Karpas-422 (cell line): ENCODE data around the gene OR2D2. TPM values are rescaled to one million over a fixed set of nuclear protein-coding genes. Genes with fewer than 3 reads are reported as not detected.
A peak's percentile ranks its signal among the peaks of the same experiment; 100 is the strongest.
"Not testable (repeated sequence)": the region's sequence is repeated elsewhere in the genome, so short reads cannot be mapped to it uniquely, and the experiment has no call there.

Experiments
- DNase-seq: peaks from one replicate; pipeline ENCODE4 v3.0.0-alpha.2; 2015
- H2AFZ ChIP-seq: fragments of 200-600 bp; sonication (generic); 2 replicates; pipeline ENCODE4 v1.6.1; 2014; ENCODE audit warnings: antibody characterized with exemption, low read length, mixed read lengths
- H3K27ac ChIP-seq: fragments of 200-600 bp; sonication (generic); 2 replicates; pipeline ENCODE4 v1.5.1; 2014; ENCODE audit warnings: mild to moderate bottlenecking, low read length, moderate library complexity
- H3K27me3 ChIP-seq: fragments of 200-600 bp; sonication (generic); 2 replicates; pipeline ENCODE4 v1.6.1; 2014; ENCODE audit warnings: low read length, mixed read lengths
- H3K36me3 ChIP-seq: fragments of 200-600 bp; sonication (generic); 2 replicates; pipeline ENCODE4 v1.6.1; 2014; ENCODE audit warnings: low read length, mixed read lengths; ENCODE audit not compliant: insufficient read depth
- H3K4me1 ChIP-seq: fragments of 200-600 bp; sonication (generic); 2 replicates; pipeline ENCODE4 v1.6.1; 2014; ENCODE audit warnings: mild to moderate bottlenecking, low read length, mixed read lengths
- H3K4me2 ChIP-seq: fragments of 200-600 bp; sonication (generic); 2 replicates; pipeline ENCODE4 v1.6.1; 2014; ENCODE audit warnings: low read length, low read depth, mild to moderate bottlenecking; ENCODE audit not compliant: poor library complexity, severe bottlenecking
- H3K4me3 ChIP-seq: fragments of 200-600 bp; sonication (generic); 2 replicates; pipeline ENCODE4 v1.5.1; 2014; ENCODE audit warnings: mild to moderate bottlenecking, antibody characterized with exemption, low read length, mixed read lengths
- H3K79me2 ChIP-seq: fragments of 200-600 bp; sonication (generic); 2 replicates; pipeline ENCODE4 v1.6.1; 2014; ENCODE audit warnings: mild to moderate bottlenecking, low read length, mixed read lengths
- H3K9ac ChIP-seq: fragments of 200-600 bp; sonication (generic); 2 replicates; pipeline ENCODE4 v1.6.0; 2014; ENCODE audit warnings: low read length
- H3K9me2 ChIP-seq: fragments of 200-600 bp; sonication (generic), shearing (Covaris generic); replicated peaks from 2 replicates; pipeline ENCODE4 v1.6.0; 2014; ENCODE audit warnings: mild to moderate bottlenecking, low read length, moderate library complexity; ENCODE audit not compliant: insufficient read depth
- H3K9me3 ChIP-seq: fragments of 300-700, 200-600 bp; sonication (generic); 2 replicates; pipeline ENCODE4 v1.6.1; 2014; ENCODE audit warnings: low read length, mixed read lengths
- H4K20me1 ChIP-seq: fragments of 200-600 bp; sonication (generic); 2 replicates; pipeline ENCODE4 v1.6.1; 2014; ENCODE audit warnings: mild to moderate bottlenecking, antibody characterized with exemption, low read length, low read depth; ENCODE audit not compliant: insufficient read depth
- total RNA-seq: library from RNA; depleted of rRNA; stranded (reverse); fragments of >200 nt; shearing (Covaris generic); gene quantifications from 2 replicates; pipeline ENCODE4 v1.2.3, GENCODE V29; 2014; ENCODE audit warnings: low replicate concordance

The OR2D2 gene
- total RNA-seq, 1 experiment from 2014 or later = 0.71 TPM

- Histone ChIP-seq H2AFZ (peak overlapping the region; percentile 98; the same call in 1 of the 2 replicates), H3K4me1 (peaks cover 25% of the 10 kb centered on the region), H3K9ac (peak overlapping the region; percentile 86), H3K9me3 (no peaks in the 10 kb centered on the region), H3K9me2 (no peaks in the 10 kb centered on the region), H3K4me2 (peak overlapping the region; percentile 80), H3K36me3 (peaks cover 14% of the 10 kb centered on the region), H4K20me1 (no peaks in the 10 kb centered on the region), H3K27ac (no peak overlapping the region), H3K27me3 (no peaks in the 10 kb centered on the region), H3K4me3 (peak overlapping the region; percentile 87), H3K79me2 (peaks cover 20% of the 10 kb centered on the region)
- DNase-seq = peak; percentile 39
These were observed 33.4 kb upstream of the OR2D2 start for GRCh38 chr11:6925636-6926207.

GRCh38 chr11:6925007-6925577 lies 32.8 kb upstream of the OR2D2 start:
- H3K9ac ChIP-seq = no peak overlapping the region
- no peak overlapping the region for H3K4me3 ChIP-seq

GRCh38 chr11:6920702-6921101 lies 28.4 kb upstream of the OR2D2 start, which contains the start of gene OR2D3:
TSS of gene OR2D3 (plus strand) at chr11:6921002. CDS start at chr11:6921002, 0 bp downstream.
- DNase-seq = no peak
- Histone ChIP-seq H3K27me3 (no peaks in the 10 kb centered on the region), H4K20me1 (no peaks in the 10 kb centered on the region), H3K79me2 (no peaks in the 10 kb centered on the region), H3K9me2 (no peaks in the 10 kb centered on the region), H3K4me1 (peaks cover 3% of the 10 kb centered on the region), H3K4me2 (no peak within 1 kb of the TSS), H3K4me3 (no peak within 1 kb of the TSS), H3K9me3 (no peaks in the 10 kb centered on the region), H3K36me3 (no peaks in the 10 kb centered on the region), H3K9ac (no peak within 1 kb of the TSS), H2AFZ (no peak within 1 kb of the TSS), H3K27ac (no peak within 1 kb of the TSS)

More at GRCh38 chr11:6925007-6925577, 32.8 kb upstream of the OR2D2 start:
- Histone ChIP-seq H3K4me1 (peaks cover 25% of the 10 kb centered on the region), H3K79me2 (peaks cover 17% of the 10 kb centered on the region), H3K36me3 (peaks cover 11% of the 10 kb centered on the region; the same call in 1 of the 2 replicates), H3K27me3 (no peaks in the 10 kb centered on the region), H3K9me3 (no peaks in the 10 kb centered on the region), H2AFZ (no peak overlapping the region), H3K27ac (no peak overlapping the region), H3K4me2 (no peak overlapping the region), H4K20me1 (no peaks in the 10 kb centered on the region), H3K9me2 (no peaks in the 10 kb centered on the region)
- DNase-seq = no peak

GRCh38 chr11:6919698-6920097 lies 27.4 kb upstream of the OR2D2 start:
- DNase-seq = no peak
- Histone ChIP-seq H2AFZ (no peak overlapping the region), H3K4me2 (no peak overlapping the region), H3K27me3 (no peaks in the 10 kb centered on the region), H4K20me1 (no peaks in the 10 kb centered on the region), H3K9ac (no peak overlapping the region), H3K27ac (no peak overlapping the region), H3K4me1 (no peaks in the 10 kb centered on the region), H3K9me2 (no peaks in the 10 kb centered on the region), H3K4me3 (no peak overlapping the region), H3K36me3 (no peaks in the 10 kb centered on the region), H3K9me3 (no peaks in the 10 kb centered on the region), H3K79me2 (no peaks in the 10 kb centered on the region)

- Histone ChIP-seq H3K9me3 (no peaks in the 10 kb centered on the region), H2AFZ (no peak overlapping the region), H3K36me3 (no peaks in the 10 kb centered on the region), H3K27ac (no peak overlapping the region), H3K9ac (no peak overlapping the region), H4K20me1 (no peaks in the 10 kb centered on the region), H3K4me2 (no peak overlapping the region), H3K79me2 (no peaks in the 10 kb centered on the region), H3K4me3 (no peak overlapping the region), H3K9me2 (no peaks in the 10 kb centered on the region), H3K4me1 (no peaks in the 10 kb centered on the region), H3K27me3 (no peaks in the 10 kb centered on the region)
- no peak for DNase-seq
These were observed 19.6 kb upstream of the OR2D2 start for GRCh38 chr11:6911948-6912347.

GRCh38 chr11:6911378-6911777 lies 19.1 kb upstream of the OR2D2 start:
- Histone ChIP-seq H3K27me3 (no peaks in the 10 kb centered on the region), H3K4me2 (no peak overlapping the region), H3K79me2 (no peaks in the 10 kb centered on the region), H3K27ac (no peak overlapping the region), H3K9me3 (no peaks in the 10 kb centered on the region), H2AFZ (no peak overlapping the region), H3K9me2 (no peaks in the 10 kb centered on the region), H3K36me3 (no peaks in the 10 kb centered on the region), H4K20me1 (no peaks in the 10 kb centered on the region), H3K4me1 (no peaks in the 10 kb centered on the region), H3K4me3 (no peak overlapping the region), H3K9ac (no peak overlapping the region)
- no peak for DNase-seq

GRCh38 chr11:6904804-6905203 lies 12.5 kb upstream of the OR2D2 start:
- H2AFZ ChIP-seq, H3K4me3 ChIP-seq, H3K4me1 ChIP-seq, H3K9ac ChIP-seq, H3K27ac ChIP-seq, H3K9me3 ChIP-seq, H4K20me1 ChIP-seq, H3K4me2 ChIP-seq, H3K27me3 ChIP-seq, DNase-seq, H3K9me2 ChIP-seq, H3K79me2 ChIP-seq, H3K36me3 ChIP-seq: not testable (repeated sequence)

- Histone ChIP-seq H3K27me3 (no peaks in the 10 kb centered on the region), H4K20me1 (no peaks in the 10 kb centered on the region), H3K9ac (no peak overlapping the region), H3K27ac (no peak overlapping the region), H2AFZ (no peak overlapping the region), H3K9me3 (no peaks in the 10 kb centered on the region), H3K36me3 (no peaks in the 10 kb centered on the region), H3K4me3 (no peak overlapping the region), H3K4me1 (no peaks in the 10 kb centered on the region), H3K79me2 (no peaks in the 10 kb centered on the region), H3K9me2 (no peaks in the 10 kb centered on the region), H3K4me2 (no peak overlapping the region)
- DNase-seq = no peak
These were observed 8.2 kb upstream of the OR2D2 start for GRCh38 chr11:6900327-6900999.
